Activated CD8-positive, alpha-beta memory T cell treated with anti-CD3 and anti-CD28 coated beads for 24 hours (primary cell): Measurements from ENCODE around the gene BAZ2B.
"Not testable (repeated sequence)": the region's sequence is repeated elsewhere in the genome, so short reads cannot be mapped to it uniquely, and the experiment has no call there.

Experiments used
- DNase-seq: peaks from one replicate; pipeline ENCODE4 v3.0.0-alpha.2; 2020

BAZ2B gene, protein sequence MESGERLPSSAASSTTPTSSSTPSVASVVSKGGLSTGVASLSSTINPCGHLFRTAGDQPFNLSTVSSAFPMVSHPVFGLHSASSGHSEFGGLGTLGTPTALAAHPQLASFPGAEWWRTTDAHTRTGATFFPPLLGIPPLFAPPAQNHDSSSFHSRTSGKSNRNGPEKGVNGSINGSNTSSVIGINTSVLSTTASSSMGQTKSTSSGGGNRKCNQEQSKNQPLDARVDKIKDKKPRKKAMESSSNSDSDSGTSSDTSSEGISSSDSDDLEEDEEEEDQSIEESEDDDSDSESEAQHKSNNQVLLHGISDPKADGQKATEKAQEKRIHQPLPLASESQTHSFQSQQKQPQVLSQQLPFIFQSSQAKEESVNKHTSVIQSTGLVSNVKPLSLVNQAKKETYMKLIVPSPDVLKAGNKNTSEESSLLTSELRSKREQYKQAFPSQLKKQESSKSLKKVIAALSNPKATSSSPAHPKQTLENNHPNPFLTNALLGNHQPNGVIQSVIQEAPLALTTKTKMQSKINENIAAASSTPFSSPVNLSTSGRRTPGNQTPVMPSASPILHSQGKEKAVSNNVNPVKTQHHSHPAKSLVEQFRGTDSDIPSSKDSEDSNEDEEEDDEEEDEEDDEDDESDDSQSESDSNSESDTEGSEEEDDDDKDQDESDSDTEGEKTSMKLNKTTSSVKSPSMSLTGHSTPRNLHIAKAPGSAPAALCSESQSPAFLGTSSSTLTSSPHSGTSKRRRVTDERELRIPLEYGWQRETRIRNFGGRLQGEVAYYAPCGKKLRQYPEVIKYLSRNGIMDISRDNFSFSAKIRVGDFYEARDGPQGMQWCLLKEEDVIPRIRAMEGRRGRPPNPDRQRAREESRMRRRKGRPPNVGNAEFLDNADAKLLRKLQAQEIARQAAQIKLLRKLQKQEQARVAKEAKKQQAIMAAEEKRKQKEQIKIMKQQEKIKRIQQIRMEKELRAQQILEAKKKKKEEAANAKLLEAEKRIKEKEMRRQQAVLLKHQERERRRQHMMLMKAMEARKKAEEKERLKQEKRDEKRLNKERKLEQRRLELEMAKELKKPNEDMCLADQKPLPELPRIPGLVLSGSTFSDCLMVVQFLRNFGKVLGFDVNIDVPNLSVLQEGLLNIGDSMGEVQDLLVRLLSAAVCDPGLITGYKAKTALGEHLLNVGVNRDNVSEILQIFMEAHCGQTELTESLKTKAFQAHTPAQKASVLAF (N-terminal part only)

DNA sequence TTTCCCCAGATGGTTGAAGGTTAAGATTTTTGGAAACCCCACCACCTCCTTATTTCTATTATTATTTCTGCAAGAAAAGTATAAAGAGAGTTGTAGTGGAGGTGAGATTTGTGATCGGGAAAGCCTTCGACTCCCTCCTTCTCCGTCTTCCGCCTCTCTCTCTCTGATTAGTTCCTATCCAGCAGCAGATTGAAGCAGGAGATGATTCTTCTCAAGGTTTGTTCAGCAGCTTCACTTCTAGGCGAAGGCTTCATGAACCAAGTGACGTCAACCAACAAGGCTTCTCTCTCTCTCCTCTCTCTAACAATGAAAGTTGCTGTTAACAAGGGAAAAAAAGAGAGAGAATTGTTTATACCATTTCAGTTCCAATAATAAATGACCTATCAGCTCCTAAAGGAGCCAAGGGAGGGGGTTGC lies at the start of gene BAZ2B:
BAZ2B (minus strand) TSS at position 263 of the 416 bp plus-strand sequence. CDS start 137,829 bp downstream, outside the sequence.
- no peak for DNase-seq

DNA sequence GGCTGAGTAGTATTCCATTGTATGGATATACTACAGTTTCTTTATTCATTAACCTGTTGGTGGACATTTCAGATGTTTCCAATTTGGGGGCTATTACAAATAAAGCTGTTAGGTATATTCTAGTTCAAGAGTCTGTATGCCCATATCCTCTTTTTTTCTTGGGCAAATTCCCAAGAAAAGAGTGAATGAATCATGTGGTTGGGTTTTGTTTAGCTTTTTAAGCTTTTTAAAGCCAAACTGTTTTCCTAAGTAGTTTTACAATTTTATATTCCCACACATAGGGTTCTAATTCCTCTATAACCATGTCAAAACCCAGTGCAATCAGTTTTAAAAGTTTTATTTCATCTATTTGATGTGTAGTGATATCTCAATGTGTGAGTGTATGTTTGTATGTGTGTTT lies 44.9 kb upstream of the BAZ2B start:
- no peak for DNase-seq

DNA sequence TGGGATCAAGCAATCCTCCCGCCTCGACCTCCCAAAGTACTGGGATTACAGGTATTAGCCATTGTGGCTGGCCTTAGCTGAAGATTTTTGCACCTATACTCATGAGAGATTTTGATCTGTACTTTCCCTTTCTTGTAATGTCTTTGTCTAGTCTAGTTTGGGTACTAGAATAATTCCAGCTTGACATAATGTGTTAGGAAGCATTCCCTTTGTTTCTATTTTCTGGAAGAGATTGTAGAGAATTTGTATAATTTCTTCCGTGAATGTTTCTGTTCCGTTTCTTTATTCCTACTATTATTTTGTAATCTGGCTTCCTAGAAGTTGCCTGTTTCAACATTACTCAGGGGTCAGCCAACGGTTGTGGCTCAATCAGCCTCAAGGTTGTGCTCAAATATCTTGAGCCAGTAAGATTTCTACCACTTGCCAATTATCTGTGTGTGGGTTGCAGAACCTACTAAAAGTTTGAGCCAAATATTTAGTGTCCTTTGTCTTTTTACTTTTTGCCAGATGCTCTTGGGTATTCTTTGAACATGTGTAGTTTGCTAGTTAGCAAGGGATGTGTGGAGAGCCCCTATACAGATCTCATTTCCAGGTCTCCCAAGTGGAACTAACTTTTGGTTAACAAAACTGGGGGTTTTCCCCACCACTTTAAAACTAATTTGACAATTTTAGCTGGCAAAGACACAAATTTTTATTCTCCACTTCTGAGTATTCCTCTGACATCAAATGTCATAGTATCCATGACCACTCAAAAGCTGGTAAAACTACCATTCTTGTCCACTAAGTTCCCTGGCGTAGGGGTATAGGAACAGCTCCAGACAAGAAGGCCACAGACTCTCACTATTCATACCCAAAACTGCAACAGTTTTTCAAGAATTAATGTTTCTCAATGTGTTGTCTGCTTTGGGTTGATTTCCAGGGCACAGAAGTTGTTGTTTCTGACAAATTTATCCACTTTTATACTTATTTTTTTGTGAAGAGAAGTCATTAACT lies 42.8 kb upstream of the BAZ2B start:
- no peak for DNase-seq

GRCh38 chr2:159653962-159654361 lies 37.6 kb upstream of the BAZ2B start:
- no peak for DNase-seq

DNA sequence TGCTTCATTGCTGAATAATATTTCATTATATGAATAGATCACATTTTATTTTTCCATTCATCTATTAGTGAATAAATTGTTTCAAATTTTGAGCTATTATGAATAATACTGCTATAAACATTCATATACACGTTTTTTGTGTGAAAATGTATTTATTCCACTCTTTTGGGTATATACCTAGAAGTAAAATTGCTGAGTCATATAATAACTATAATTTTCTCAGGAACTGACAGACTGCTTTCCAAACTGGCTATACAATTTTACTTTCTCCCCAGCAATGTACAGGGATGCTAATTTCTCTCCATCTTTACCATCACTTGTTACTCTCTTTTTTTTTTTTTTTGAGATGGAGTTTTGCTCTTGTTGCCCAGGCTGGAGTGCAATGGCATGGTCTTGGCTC lies 35.5 kb upstream of the BAZ2B start:
- DNase-seq: no peak

- DNase-seq: no peak
Measured at GRCh38 chr2:159650574-159650973, 34.2 kb upstream of the BAZ2B start.

DNA sequence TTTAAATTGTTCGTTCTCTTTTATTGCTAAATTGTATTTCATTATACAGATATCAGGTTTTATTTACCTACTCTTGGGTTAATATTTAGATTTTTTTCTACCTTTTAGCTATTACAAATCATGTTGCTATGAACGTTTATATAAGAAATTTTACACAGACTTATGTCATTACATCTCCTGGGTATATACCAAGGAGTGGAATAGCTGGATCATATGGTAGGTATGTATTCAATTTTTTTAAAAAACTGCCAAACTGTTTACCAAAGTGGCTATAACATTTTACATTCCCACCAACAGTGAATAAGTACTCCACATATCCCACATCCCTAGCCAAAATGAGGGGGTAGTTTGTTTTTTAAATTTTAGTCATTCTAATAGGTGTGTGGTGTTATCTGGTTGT lies 32.3 kb upstream of the BAZ2B start:
- DNase-seq: no peak

- no peak for DNase-seq
Measured at GRCh38 chr2:159647667-159648066, 31.3 kb upstream of the BAZ2B start.

GRCh38 chr2:159640176-159640575 lies 23.8 kb upstream of the BAZ2B start:
- no peak for DNase-seq

DNA sequence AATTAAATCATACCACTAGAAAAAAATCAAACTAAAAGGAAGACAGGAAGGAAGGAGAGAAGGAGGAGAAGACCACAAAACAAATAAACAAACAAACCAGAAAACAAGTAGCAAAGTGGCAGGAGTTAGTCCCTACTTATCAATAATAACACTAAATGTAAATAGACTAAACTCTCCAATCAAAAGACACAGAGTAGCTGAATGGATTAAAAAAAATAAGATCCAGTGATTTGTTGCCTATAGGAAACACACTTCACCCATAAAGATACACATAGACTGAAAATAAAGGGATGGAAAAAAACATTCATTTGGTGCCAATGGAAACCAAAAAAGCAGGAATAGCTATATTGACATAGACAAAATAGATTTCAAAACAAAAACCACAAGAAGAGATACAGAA lies 23.4 kb upstream of the BAZ2B start:
- no peak for DNase-seq

GRCh38 chr2:159639071-159639470 lies 22.7 kb upstream of the BAZ2B start:
- DNase-seq: no peak

DNA sequence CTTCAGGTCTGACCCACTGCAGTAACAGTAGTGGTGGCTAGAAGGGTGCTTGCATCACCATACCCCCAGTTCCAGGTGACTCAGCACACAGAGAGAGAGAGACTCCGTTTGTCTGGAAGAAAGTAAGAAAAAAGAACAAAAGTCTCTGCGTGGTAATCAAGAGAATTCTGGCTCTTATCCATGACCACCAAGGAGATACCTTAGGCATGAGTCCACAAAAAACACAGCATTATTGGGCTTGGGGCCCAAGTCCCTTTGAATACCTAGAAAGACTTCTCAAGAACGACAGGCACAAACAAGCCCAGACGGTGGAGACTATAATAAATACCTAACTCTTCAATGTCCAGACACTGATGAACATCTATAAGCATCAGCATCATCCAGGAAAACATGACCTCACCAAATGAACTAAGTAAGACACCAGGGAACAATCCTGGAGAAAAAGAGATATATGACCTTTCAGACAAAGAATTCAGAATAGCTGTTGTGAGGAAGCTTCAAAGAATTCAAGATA lies 21.7 kb upstream of the BAZ2B start:
- DNase-seq: no peak

GRCh38 chr2:159637240-159637639 lies 20.9 kb upstream of the BAZ2B start:
- DNase-seq: no peak

GRCh38 chr2:159635006-159635789 lies 18.9 kb upstream of the BAZ2B start:
- no peak for DNase-seq

DNA sequence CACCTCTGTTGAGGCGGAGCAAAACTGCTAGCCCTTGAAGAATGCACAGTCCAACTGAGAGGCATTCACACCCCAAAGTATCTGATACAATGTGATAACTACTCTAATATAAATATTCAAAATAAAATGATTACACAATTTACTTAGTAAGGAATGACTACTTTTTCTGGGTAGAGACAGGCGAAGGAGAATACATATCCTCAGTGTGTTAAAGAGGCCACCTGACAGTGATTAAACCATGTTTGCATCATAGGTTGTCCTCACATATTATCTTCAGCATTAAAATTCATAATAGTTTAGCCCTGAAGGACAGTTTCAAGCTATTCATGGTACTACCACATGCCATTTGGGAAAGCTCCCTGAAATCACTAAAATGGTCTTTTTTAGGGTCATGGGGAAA lies 16.9 kb upstream of the BAZ2B start:
- no peak for DNase-seq

- DNase-seq: not testable (repeated sequence)
Measured at GRCh38 chr2:159625628-159626027, 9.3 kb upstream of the BAZ2B start.

DNA sequence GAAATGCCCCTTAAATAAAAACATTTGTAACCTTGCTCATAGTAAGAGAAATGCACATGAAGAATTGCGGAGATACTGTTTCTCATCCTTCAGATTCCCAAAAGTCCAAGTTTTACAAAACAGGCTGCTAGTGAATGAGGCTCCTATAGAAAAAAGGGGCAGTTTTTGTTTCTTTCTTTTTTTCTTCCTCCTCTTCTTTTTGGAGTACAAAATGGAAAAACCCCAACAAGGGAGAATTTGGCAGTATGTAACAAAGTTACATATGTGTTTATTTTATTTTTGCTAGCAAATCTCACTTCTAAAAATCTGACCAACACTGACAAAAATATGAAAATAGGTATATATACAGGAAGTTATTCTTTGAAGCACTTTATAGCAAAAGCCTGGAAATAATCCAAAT lies 7.1 kb upstream of the BAZ2B start:
- DNase-seq: no peak

- DNase-seq: no peak
Measured at GRCh38 chr2:159622966-159623365, 6.6 kb upstream of the BAZ2B start.

GRCh38 chr2:159620796-159621195 lies 4.4 kb upstream of the BAZ2B start:
- DNase-seq: no peak

DNA sequence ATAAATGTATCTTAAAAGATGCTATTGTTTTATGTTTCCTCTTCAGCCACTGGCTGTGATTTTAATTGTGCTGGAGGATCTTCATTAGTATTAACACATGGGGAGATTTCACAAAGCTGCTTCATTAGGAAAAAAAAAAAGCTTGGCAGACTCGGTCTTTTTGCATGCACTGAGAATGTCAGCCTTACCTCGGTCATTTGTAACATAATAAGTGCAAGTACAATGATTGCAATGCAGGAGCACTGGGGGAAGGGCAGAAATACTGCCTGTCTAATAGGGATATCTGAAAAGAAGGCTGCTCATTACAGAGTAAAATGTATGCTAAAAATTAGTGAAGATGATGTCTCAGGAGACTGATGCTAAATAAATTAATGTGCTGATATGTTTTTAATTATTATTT lies 1.3 kb upstream of the BAZ2B start:
- DNase-seq: no peak

- DNase-seq: no peak
Measured at GRCh38 chr2:159617100-159617499, 752 bp upstream of the BAZ2B start.
